ENCODE measurements around the gene PAM16.
"Not testable (repeated sequence)": the region's sequence is repeated elsewhere in the genome, so short reads cannot be mapped to it uniquely, and the experiment has no call there.

PAM16 gene

GRCh38 chr16:4350787-4351659, at the start of gene PAM16:
TSS of gene PAM16 (minus strand) at chr16:4351321. CDS start at chr16:4351234, 87 bp downstream.
- no peaks in the 10 kb centered on the region for H3K4me1 ChIP-seq (ENCODE audit: insufficient read depth, low read length)
- peak within 1 kb of the TSS; percentile 63 for H3K27ac ChIP-seq (ENCODE audit: low read depth, low read length)
- H3K36me3 ChIP-seq (ENCODE audit: insufficient read depth, low read length), result no peaks in the 10 kb centered on the region
- peak within 1 kb of the TSS; percentile 6 for H3K9ac ChIP-seq (ENCODE audit: low read length)
- H3K4me3 ChIP-seq (ENCODE audit: low read depth in 1 of 2, low read length in 2 of 2), result peak within 1 kb of the TSS; percentile 79 to 87
- no peaks in the 10 kb centered on the region for H3K27me3 ChIP-seq (ENCODE audit: control insufficient read depth in 1 of 2, insufficient read depth in 2 of 2, low read length in 2 of 2)
- H3K9me3 ChIP-seq (ENCODE audit: low read length), result no peaks in the 10 kb centered on the region

- no peaks in the 10 kb centered on the region for H3K4me1 ChIP-seq (ENCODE audit: insufficient read depth, low read length)
- H3K27ac ChIP-seq (ENCODE audit: low read depth, low read length), result no peak overlapping the region
- peaks cover 9% of the 10 kb centered on the region for H3K36me3 ChIP-seq (ENCODE audit: insufficient read depth, low read length)
These were observed 48.0 kb upstream of the PAM16 start for GRCh38 chr16:4399001-4399730.

GRCh38 chr16:4395055-4395726, 44.1 kb upstream of the PAM16 start:
- H3K27ac ChIP-seq (ENCODE audit: low read depth, low read length), result no peak overlapping the region
- no peak overlapping the region for H3K9ac ChIP-seq (ENCODE audit: low read length)
- peaks cover 15% of the 10 kb centered on the region for H3K4me1 ChIP-seq (ENCODE audit: insufficient read depth, low read length)
- H3K27me3 ChIP-seq (ENCODE audit: control insufficient read depth in 1 of 2, insufficient read depth in 2 of 2, low read length in 2 of 2), result no peaks in the 10 kb centered on the region
- H3K36me3 ChIP-seq (ENCODE audit: insufficient read depth, low read length), result peaks cover 9% of the 10 kb centered on the region
- H3K9me3 ChIP-seq (ENCODE audit: low read length), result no peaks in the 10 kb centered on the region
- no peak overlapping the region for H3K4me3 ChIP-seq (ENCODE audit: low read depth in 1 of 2, low read length in 2 of 2)

More at GRCh38 chr16:4399001-4399730, 48.0 kb upstream of the PAM16 start:
- Histone ChIP-seq H3K9ac (ENCODE audit: low read length) (no peak overlapping the region), H3K4me3 (ENCODE audit: low read depth in 1 of 2, low read length in 2 of 2) (no peak overlapping the region), H3K9me3 (ENCODE audit: low read length) (no peaks in the 10 kb centered on the region), H3K27me3 (ENCODE audit: control insufficient read depth in 1 of 2, insufficient read depth in 2 of 2, low read length in 2 of 2) (no peaks in the 10 kb centered on the region)

GRCh38 chr16:4393850-4394249, 42.7 kb upstream of the PAM16 start:
- not testable (repeated sequence) for H3K27ac ChIP-seq (ENCODE audit: low read depth, low read length); H3K36me3 ChIP-seq (ENCODE audit: insufficient read depth, low read length); H3K27me3 ChIP-seq (ENCODE audit: control insufficient read depth in 1 of 2, insufficient read depth in 2 of 2, low read length in 2 of 2); H3K9ac ChIP-seq (ENCODE audit: low read length); H3K4me3 ChIP-seq (ENCODE audit: low read depth in 1 of 2, low read length in 2 of 2); H3K9me3 ChIP-seq (ENCODE audit: low read length)
- peaks cover 15% of the 10 kb centered on the region for H3K4me1 ChIP-seq (ENCODE audit: insufficient read depth, low read length)

- Histone ChIP-seq H3K9me3 (ENCODE audit: low read length) (no peaks in the 10 kb centered on the region), H3K36me3 (ENCODE audit: insufficient read depth, low read length) (peaks cover 9% of the 10 kb centered on the region), H3K4me3 (ENCODE audit: low read depth in 1 of 2, low read length in 2 of 2) (no peak overlapping the region), H3K4me1 (ENCODE audit: insufficient read depth, low read length) (peaks cover 15% of the 10 kb centered on the region), H3K27ac (ENCODE audit: low read depth, low read length) (no peak overlapping the region), H3K9ac (ENCODE audit: low read length) (no peak overlapping the region), H3K27me3 (ENCODE audit: control insufficient read depth in 1 of 2, insufficient read depth in 2 of 2, low read length in 2 of 2) (no peaks in the 10 kb centered on the region)
These were observed 42.1 kb upstream of the PAM16 start for GRCh38 chr16:4393240-4393600.

- Histone ChIP-seq H3K27ac (ENCODE audit: low read depth, low read length) (peak overlapping the region; percentile 44), H3K27me3 (ENCODE audit: control insufficient read depth in 1 of 2, insufficient read depth in 2 of 2, low read length in 2 of 2) (no peaks in the 10 kb centered on the region), H3K9me3 (ENCODE audit: low read length) (no peaks in the 10 kb centered on the region), H3K9ac (ENCODE audit: low read length) (no peak overlapping the region), H3K36me3 (ENCODE audit: insufficient read depth, low read length) (peaks cover 9% of the 10 kb centered on the region), H3K4me3 (ENCODE audit: low read depth in 1 of 2, low read length in 2 of 2) (peak overlapping the region in 1 of 2 donors; percentile 11), H3K4me1 (ENCODE audit: insufficient read depth, low read length) (peaks cover 15% of the 10 kb centered on the region)
These were observed 41.5 kb upstream of the PAM16 start for GRCh38 chr16:4392382-4393239.

GRCh38 chr16:4391631-4392381, 40.7 kb upstream of the PAM16 start:
- H3K27ac ChIP-seq (ENCODE audit: low read depth, low read length), result no peak overlapping the region
- no peaks in the 10 kb centered on the region for H3K9me3 ChIP-seq (ENCODE audit: low read length)
- H3K9ac ChIP-seq (ENCODE audit: low read length), result no peak overlapping the region
- H3K4me3 ChIP-seq (ENCODE audit: low read depth in 1 of 2, low read length in 2 of 2), result no peak overlapping the region
- peaks cover 15% of the 10 kb centered on the region for H3K4me1 ChIP-seq (ENCODE audit: insufficient read depth, low read length)
- no peaks in the 10 kb centered on the region for H3K27me3 ChIP-seq (ENCODE audit: control insufficient read depth in 1 of 2, insufficient read depth in 2 of 2, low read length in 2 of 2)
- H3K36me3 ChIP-seq (ENCODE audit: insufficient read depth, low read length), result peaks cover 9% of the 10 kb centered on the region

GRCh38 chr16:4390266-4391260, 39.4 kb upstream of the PAM16 start:
- Histone ChIP-seq H3K27me3 (ENCODE audit: control insufficient read depth in 1 of 2, insufficient read depth in 2 of 2, low read length in 2 of 2) (no peaks in the 10 kb centered on the region), H3K9ac (ENCODE audit: low read length) (no peak overlapping the region), H3K4me3 (ENCODE audit: low read depth in 1 of 2, low read length in 2 of 2) (no peak overlapping the region), H3K27ac (ENCODE audit: low read depth, low read length) (no peak overlapping the region), H3K36me3 (ENCODE audit: insufficient read depth, low read length) (peaks cover 7% of the 10 kb centered on the region), H3K4me1 (ENCODE audit: insufficient read depth, low read length) (peaks cover 15% of the 10 kb centered on the region), H3K9me3 (ENCODE audit: low read length) (no peaks in the 10 kb centered on the region)

GRCh38 chr16:4389051-4389955, 38.2 kb upstream of the PAM16 start:
- H3K27ac ChIP-seq (ENCODE audit: low read depth, low read length), result no peak overlapping the region

More at GRCh38 chr16:4389051-4389955, 38.2 kb upstream of the PAM16 start:
- Histone ChIP-seq H3K36me3 (ENCODE audit: insufficient read depth, low read length) (peaks cover under 1% of the 10 kb centered on the region), H3K4me3 (ENCODE audit: low read depth in 1 of 2, low read length in 2 of 2) (no peak overlapping the region), H3K9ac (ENCODE audit: low read length) (no peak overlapping the region), H3K4me1 (ENCODE audit: insufficient read depth, low read length) (peaks cover 15% of the 10 kb centered on the region), H3K9me3 (ENCODE audit: low read length) (no peaks in the 10 kb centered on the region), H3K27me3 (ENCODE audit: control insufficient read depth in 1 of 2, insufficient read depth in 2 of 2, low read length in 2 of 2) (no peaks in the 10 kb centered on the region)
